HG03066 (cell line): ENCODE results near the gene ANXA7.
A peak's percentile ranks its signal among the peaks of the same experiment; 100 is the strongest.
"Not testable (repeated sequence)": the region's sequence is repeated elsewhere in the genome, so short reads cannot be mapped to it uniquely, and the experiment has no call there.

Source experiments
- ATAC-seq: cut with Tn5 transposase; IDR thresholded peaks from one replicate; pipeline ENCODE4 v1.9.1; 2021; ENCODE audit warnings: low read depth; ENCODE audit not compliant: unreplicated experiment

ANXA7 gene

GRCh38 chr10:73408978-73409521 is 4.8 kb downstream of the ANXA7 start:
- no peak for ATAC-seq

GRCh38 chr10:73408061-73408460 is 5.8 kb downstream of the ANXA7 start:
- no peak for ATAC-seq

- ATAC-seq, result no peak
Measured at GRCh38 chr10:73407495-73407894, 6.4 kb downstream of the ANXA7 start.

- no peak for ATAC-seq
Measured at GRCh38 chr10:73406846-73407245, 7.0 kb downstream of the ANXA7 start.

GRCh38 chr10:73405556-73405955 is 8.3 kb downstream of the ANXA7 start:
- ATAC-seq, result no peak

- no peak for ATAC-seq
Measured at GRCh38 chr10:73404690-73405089, 9.2 kb downstream of the ANXA7 start.

- no peak for ATAC-seq
Measured at GRCh38 chr10:73401636-73402035, 12.2 kb downstream of the ANXA7 start.

GRCh38 chr10:73399063-73399462 is 14.8 kb downstream of the ANXA7 start:
- no peak for ATAC-seq

- ATAC-seq, result no peak
Measured at GRCh38 chr10:73398024-73398423, 15.8 kb downstream of the ANXA7 start.

- not testable (repeated sequence) for ATAC-seq
Measured at GRCh38 chr10:73394325-73394724, 19.5 kb downstream of the ANXA7 start.

GRCh38 chr10:73388228-73388627 is 25.6 kb downstream of the ANXA7 start:
- ATAC-seq, result no peak

- no peak for ATAC-seq
Measured at GRCh38 chr10:73386583-73386982, 27.3 kb downstream of the ANXA7 start.

- ATAC-seq, result no peak
Measured at GRCh38 chr10:73379064-73379748, 34.7 kb downstream of the ANXA7 start.

GRCh38 chr10:73376679-73377078 is 37.2 kb downstream of the ANXA7 start:
- ATAC-seq, result no peak

- ATAC-seq, result no peak
Measured at GRCh38 chr10:73368238-73368637, 45.6 kb downstream of the ANXA7 start.

- ATAC-seq, result no peak
Measured at GRCh38 chr10:73366381-73367298, 47.2 kb downstream of the ANXA7 start.

GRCh38 chr10:73364964-73365363 is 48.9 kb downstream of the ANXA7 start:
- ATAC-seq, result no peak

- ATAC-seq, result no peak
Measured at GRCh38 chr10:73359492-73359891, 54.4 kb downstream of the ANXA7 start.

- peak; percentile 91 for ATAC-seq
Measured at GRCh38 chr10:73358331-73359279, 55.3 kb downstream of the ANXA7 start, which contains the start of gene CFAP70. TSS of gene CFAP70 (minus strand) at chr10:73358864. CDS start at chr10:73354796, 4,068 bp downstream.

GRCh38 chr10:73357821-73358220 is 56.0 kb downstream of the ANXA7 start:
- ATAC-seq, result no peak
